Activated CD4-positive, CD25-positive, alpha-beta regulatory T cell treated with anti-CD3 and anti-CD28 coated beads, Interleukin-2, amount 50 U/mL, for 72 hours (primary cell): Measurements from ENCODE around the gene CCDC33.
"Not testable (repeated sequence)": the region's sequence is repeated elsewhere in the genome, so short reads cannot be mapped to it uniquely, and the experiment has no call there.

Source experiments
- DNase-seq: peaks from one replicate; pipeline ENCODE4 v3.0.0; 2021

Gene CCDC33

DNA sequence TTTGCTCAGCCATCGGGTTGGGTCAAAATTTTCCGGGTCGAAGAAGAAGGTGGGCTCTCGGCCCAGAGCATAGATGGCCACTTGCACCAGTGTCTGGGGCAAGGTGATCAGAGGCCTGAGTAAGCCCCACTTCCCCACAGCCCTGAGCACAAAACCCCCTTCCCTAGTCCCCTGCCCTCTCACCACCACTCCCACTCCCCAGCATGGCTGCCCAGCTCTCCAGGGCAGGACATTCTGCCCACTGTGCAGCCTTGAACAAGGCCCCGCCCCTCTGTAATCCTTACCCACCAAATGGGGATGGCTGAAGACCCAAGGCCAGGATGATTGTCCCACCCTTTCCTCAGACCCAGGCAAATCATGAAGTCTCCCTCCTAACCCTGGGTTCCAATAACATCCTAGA is 102.5 kb downstream of the CCDC33 start:
- DNase-seq: no peak

DNA sequence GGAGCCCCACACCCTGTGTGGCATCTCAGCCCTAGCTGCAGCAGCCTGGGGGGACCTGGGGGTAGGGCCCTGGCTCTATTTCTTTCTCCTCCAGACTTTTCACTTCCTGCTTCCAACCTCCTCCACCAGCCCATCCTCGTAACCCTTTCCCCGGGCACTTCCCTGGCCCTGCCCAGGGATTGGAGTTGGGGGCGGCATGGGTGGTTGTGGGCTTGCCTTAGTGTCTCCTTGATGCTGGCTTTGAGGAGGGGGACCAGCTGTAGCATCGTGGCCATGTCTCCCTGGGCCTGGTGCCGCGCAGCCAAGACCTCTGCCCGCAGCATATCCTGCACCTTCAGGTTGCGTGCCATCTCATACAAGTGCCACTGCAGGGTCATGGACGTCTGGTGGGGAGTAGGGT is 103.2 kb downstream of the CCDC33 start:
- no peak for DNase-seq

DNA sequence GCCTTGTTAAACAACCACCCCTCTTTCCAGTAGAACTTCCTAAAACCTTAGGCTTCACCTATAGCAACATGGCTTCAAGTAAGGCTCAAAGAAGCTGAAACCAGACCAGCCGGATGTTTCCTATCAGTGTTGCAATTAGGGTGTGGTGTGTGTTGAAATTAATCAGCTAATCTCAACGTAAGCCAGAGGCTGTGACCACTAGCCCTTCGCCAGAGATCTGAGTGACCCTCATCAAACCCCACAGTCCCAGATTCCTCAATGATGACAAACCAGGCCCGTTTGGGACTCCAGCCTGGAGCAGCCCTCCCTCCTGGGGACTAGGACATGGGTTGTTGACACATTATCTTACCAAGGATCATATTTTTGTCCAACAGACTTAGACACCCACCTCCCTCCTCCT is 104.0 kb downstream of the CCDC33 start:
- DNase-seq: no peak

DNA sequence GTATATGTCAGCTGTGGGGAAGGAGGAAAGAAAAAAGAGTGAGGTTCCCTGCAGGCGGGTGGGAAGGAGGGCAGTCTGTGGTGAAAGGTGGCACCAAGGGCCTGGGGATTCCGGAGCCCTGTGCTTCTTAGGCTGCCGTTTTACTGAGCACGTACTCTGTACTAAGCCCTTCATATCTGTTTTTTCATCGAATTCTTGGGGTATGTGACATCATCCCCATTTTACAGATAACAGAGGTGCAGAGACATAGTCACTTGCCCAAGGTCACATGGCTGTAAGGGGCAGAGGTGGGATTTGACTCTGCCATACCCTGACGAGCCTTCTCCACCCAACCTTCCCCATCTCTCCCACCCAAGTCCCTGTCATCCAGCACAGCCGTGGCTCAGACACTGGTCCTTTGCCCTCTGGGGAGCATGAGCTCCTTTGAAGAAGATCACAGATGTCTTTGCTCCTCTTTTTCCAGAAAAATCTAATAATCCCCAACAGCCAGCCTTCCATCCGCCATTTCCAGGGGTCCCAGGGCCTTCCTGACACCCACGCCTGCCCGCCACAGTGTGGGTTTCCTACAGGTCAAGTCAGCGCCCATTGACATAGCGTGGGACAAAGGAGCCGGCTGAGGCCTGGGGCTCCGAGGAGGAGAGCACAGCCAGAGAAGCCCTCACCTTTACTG is 107.1 kb downstream of the CCDC33 start:
- DNase-seq: no peak

DNA sequence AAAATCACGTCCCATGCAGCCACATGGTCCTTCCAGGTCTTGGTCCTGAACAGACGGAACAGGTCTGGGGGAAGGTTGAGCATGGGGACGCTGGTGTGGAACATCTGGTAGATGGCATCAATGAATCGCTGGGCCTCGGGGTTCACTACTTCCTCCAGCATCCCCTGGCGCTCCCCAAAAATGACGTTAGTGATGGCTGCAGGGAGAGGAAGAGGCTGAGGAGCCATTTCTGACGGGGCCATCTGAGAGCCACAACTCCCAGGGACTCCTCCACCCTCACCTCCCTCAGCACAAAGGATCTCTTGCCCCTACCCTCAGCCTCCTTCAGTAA is 107.6 kb downstream of the CCDC33 start:
- DNase-seq: no peak

DNA sequence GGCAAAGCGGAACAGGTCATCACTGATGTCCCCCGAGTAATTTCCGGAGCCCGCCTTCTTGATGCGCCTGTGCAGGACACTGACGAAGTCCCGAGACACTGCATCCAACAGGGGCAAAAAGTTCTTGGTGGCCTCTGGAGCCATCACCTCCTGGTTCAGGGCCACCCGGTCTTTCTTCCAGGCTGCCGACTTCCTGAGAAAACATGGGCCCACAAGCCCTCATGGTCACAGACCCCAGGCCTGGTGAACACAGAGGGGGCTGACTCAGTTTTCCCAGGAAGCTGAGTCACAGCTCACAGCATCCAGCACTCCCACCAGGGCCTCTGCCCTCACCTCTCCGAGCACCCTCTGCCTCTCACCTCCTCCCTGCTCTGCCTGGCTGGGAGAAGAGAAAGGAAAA is 108.9 kb downstream of the CCDC33 start:
- no peak for DNase-seq

- peak; percentile 8 for DNase-seq
These were observed 111.7 kb downstream of the CCDC33 start for GRCh38 chr15:74347757-74348250.

DNA sequence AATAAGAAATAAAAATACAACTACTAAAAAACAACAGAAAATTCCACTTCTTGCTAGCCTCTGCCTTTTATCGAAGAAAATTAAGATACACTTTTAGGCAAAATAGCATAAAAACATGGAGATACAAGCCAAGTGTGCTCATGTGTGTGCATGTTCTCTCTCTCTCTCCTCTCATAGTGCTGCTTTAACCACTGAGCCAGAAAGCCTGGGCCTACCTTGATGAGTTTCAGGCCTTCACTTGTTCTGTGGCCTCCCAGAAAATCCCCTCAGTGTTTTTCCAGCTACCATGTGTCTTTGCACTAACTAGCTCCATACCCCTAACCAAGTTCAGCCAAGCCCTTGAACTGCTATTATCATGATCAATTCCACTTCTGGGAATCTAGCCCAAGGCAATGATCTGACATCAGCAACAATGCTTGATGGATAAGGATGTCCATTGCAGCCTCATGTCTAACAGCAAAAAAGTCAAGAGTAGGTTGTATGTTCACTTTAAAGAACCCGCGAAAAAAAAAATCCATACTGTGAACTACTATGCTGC is 113.2 kb downstream of the CCDC33 start:
- no peak for DNase-seq

DNA sequence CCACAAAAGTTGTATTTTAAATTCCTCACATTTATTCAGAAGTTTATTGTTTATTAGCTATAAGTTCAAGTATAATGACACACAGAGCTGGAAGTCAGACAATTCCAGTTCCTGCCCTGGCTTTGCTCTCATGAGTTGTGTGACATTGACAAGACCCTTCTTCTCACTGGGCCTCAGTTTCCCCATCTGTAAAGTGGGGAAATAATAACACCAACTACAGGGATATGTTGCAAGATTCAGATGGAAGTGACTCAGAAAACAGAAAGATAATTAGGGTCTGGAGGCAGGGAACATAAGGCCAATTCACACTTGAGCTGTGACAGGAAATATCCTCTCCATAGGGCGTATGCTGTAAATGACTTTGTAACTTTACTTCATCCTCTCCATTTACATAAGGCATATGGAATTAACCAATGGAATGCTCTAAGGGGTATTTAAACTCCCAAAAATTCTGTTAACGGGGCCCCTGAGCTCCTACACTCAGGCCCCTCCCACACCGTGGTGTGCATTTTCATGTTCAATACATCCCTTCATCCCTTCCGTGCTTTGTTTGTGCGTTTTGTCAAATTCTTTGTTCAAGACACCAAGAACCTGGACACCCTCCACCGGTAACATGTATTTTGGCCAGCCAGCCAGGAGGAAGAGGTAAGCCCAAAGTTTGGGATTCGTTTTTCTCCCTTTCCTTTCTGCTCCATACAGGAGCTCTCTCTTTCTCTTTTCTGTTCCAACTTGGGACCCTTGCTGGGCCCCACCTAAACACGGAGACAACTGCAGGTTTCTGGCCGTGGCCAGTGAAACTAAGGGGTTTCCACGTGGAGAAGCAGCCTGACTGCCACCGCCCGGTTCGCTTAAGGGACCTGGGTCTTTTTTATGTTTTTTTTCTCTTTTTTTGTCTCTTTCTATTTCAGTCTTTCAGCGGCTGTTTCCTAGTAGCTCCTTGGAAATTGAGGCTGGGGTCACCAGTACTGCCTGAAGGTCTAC is 114.5 kb downstream of the CCDC33 start:
- DNase-seq: no peak

DNA sequence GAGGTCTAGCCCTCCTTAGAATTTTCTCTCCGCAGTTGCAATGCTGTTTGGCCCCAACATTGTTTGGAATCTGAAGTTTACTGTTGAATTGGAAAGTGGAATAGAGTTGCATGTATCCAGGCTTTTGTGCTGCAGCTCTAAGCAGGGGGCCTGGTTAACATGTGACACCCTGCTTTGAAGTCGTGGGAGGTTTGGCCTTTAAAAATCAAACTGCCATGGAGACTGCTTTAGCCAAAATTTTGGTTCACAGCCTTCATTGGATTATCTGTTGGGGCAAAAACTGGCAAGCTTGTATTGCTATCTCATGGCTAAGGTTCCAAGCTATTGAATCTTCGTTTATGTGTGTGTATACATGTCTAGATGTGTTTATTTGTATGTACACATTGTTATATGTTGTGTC is 115.5 kb downstream of the CCDC33 start:
- DNase-seq: no peak

DNA sequence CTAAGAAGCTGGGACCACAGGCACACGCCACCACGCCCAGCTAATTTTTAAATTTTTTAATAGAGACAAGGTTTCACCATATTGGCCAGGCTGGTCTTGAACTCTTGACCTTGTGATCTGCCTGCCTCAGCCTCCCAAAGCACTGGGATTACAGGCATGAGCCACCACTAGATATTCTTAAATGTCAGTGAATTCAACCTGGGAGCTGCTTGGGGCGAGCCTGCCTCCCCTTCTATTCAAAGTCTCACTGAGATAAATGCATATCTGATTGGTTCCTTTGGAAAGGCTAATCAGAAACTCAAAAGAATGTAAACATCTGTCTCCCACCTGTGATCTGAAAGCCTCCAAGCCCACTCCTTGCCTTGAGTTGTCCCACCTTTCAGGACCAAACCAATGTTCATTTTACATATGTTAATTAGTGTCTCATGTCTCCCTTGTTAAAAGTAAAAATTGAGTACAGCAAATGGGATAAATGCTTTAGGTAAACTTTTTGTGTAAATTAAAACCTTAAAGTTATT is 116.3 kb downstream of the CCDC33 start:
- DNase-seq: no peak

DNA sequence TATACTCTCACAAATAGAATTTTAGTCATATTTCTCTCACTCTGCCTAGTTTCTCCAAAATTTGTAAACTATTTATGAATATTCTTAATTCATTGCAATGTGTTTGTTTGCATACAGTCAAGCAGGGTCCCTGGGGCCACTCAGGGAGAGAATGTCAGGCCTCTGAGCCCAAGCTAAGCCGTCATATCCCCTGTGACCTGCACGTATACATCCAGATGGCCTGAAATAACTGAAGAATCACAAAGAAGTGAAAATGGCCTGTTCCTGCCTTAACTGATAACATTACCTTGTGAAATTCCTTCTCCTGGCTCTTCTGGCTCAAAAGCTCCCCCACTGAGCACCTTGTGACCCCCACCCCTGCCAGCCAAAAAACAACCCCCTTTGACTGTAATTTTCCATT is 117.9 kb downstream of the CCDC33 start:
- DNase-seq: not testable (repeated sequence)

- not testable (repeated sequence) for DNase-seq
These were observed 119.9 kb downstream of the CCDC33 start for GRCh38 chr15:74356050-74356449.

GRCh38 chr15:74357514-74357913 is 121.4 kb downstream of the CCDC33 start:
- not testable (repeated sequence) for DNase-seq

- DNase-seq: not testable (repeated sequence)
These were observed 123.2 kb downstream of the CCDC33 start for GRCh38 chr15:74359376-74359775.

DNA sequence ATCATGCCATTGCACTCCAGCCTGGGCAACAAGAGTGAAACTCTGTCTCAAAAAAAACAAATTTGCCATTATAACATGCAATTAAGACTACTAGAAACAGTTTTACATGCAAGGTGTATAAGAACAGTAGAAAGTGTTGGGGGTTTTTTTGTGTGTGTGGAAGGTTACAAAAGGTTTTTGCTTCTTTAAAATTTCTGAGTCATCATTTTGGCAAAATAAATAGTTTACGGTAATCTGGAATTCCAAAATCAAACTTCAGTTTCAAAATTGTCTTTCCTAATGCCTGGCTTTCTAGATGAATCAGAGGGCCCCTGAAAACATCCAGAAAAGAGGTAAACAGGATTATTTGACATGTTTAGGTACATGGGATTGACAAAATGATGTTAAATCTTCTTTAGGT is 124.7 kb downstream of the CCDC33 start:
- not testable (repeated sequence) for DNase-seq

GRCh38 chr15:74362482-74362881 is 126.4 kb downstream of the CCDC33 start:
- DNase-seq: no peak

DNA sequence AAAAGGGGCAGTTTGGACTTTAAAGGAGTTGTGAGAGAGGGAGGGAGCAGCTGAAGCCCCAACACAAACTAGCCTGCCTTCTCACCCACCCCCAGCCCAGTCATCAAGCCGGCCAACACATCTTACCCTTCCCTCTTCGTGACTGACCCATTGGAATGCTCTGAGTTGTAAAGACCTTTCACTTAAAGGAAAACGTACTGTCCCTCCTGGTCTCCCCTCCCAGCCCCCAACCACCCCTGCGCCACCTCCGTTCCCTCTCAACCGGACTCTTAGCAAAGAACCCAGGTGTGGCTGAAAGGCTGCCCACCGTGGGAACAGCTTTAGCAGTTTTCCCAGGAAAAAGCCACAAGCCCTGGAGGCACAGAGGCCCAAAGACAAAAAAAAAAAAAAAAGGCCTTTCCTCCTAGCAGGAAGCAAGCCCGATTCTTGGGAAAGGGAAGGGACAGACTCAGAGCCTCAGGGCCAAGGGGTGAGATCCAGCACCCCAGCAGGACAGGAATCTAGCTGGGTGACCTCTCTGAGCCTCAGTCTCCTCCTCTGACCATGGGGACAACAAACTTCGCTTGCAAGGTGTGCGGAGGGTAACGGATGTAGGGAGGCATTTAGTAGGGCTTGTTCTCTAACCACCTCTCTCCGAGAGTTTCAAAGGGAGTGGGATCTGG is 128.9 kb downstream of the CCDC33 start:
- DNase-seq: no peak

GRCh38 chr15:74365598-74366445 is 129.7 kb downstream of the CCDC33 start:
- DNase-seq: no peak

DNA sequence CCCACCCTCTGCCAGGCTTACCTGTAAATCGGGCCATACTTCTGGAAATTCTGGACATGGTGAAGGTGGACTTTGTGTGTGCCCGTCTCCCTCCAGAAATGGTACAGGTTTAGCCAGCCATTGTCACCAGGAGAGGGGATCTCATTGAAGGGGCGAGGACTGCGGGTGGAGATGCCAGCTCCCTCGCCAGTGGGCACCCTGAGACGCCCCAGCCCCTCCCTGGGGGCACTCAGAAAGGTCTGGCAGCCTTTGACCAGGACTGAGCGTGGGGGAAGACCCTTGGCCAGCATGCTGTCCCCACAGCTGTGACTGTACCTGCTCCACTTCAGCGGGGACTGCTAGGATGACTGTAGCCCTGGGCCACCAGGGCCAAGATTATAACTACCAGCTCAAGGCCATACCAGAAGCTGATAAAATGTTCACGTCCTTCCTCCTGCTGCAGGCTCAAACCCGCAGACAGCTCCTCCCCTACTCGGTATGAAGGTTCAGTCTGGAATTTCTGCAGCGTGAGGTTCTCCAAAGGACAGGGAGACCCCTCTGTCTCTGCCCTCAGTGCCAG is 131.2 kb downstream of the CCDC33 start, which contains the start of gene CYP11A1:
Gene CYP11A1, minus strand, starts transcription at position 351 of the 559 bp plus-strand sequence. Its CDS starts 61 bp downstream, at position 290.
- no peak for DNase-seq

DNA sequence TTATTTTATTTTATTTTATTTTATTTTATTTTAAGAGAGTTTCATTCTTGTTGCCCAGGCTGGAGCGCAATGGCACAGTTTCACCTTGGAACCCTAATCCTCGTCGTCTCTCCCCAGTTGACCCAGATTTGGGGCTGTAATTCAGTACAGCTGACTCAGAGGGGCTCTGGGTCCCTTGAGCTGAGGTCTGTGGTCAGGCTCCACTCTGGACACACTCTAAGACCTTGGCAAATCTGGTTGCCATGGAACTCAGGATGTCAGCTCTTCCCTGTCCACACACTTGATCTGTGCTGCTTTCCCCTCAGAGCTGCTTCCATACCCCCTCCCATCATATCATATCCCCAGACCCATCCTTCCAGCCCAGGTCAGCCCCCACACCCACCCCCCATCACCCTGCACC is 132.0 kb downstream of the CCDC33 start:
- DNase-seq: no peak
